Osteoblast (primary cell): ENCODE measurements around the gene KRTCAP2. TPM values are rescaled to one million over a fixed set of nuclear protein-coding genes. Genes with fewer than 3 reads are reported as not detected.
A peak's percentile ranks its signal among the peaks of the same experiment; 100 is the strongest.

Source experiments
- DNase-seq: peaks from one replicate; pipeline ENCODE4 v3.0.0; 2011; ENCODE audit warnings: low spot score, mixed read lengths; ENCODE audit not compliant: insufficient read length; ENCODE audit errors: missing footprints
- H2AFZ ChIP-seq: 2 replicates; pipeline ENCODE4 v1.6.0; 2011; ENCODE audit warnings: mild to moderate bottlenecking, low read length
- H3K27ac ChIP-seq: 2 replicates; pipeline ENCODE4 v1.5.1; 2011; ENCODE audit warnings: mild to moderate bottlenecking, low read depth, low read length, moderate library complexity
- H3K27me3 ChIP-seq: 2 replicates; pipeline ENCODE4 v1.6.0; 2012; ENCODE audit warnings: mild to moderate bottlenecking, control low read depth, inconsistent platforms, low read length, moderate library complexity; ENCODE audit not compliant: insufficient read depth
- H3K36me3 ChIP-seq: 2 replicates; pipeline ENCODE4 v1.5.1; 2011; ENCODE audit warnings: mild to moderate bottlenecking, low read length, control low read depth, moderate library complexity; ENCODE audit not compliant: insufficient read depth
- H3K4me1 ChIP-seq: 2 replicates; pipeline ENCODE4 v1.5.1; 2011; ENCODE audit warnings: mild to moderate bottlenecking, low read length, control low read depth, moderate library complexity; ENCODE audit not compliant: insufficient read depth
- H3K4me2 ChIP-seq: 2 replicates; pipeline ENCODE4 v1.6.0; 2011; ENCODE audit warnings: mild to moderate bottlenecking, low read length; ENCODE audit not compliant: insufficient read depth
- H3K4me3 ChIP-seq: fragments of 200-600 bp; sonication (generic); 3 replicates; pipeline ENCODE4 v1.5.1; 2012; ENCODE audit warnings: mild to moderate bottlenecking, low read length, inconsistent platforms; ENCODE audit not compliant: insufficient read depth
- H3K79me2 ChIP-seq: 2 replicates; pipeline ENCODE4 v1.6.0; 2012; ENCODE audit warnings: mild to moderate bottlenecking, low read length, control low read depth, inconsistent platforms; ENCODE audit not compliant: insufficient read depth
- H3K9me3 ChIP-seq: 2 replicates; pipeline ENCODE4 v1.5.1; 2011; ENCODE audit warnings: low read depth, low read length, control low read depth
- H4K20me1 ChIP-seq: 2 replicates; pipeline ENCODE4 v1.6.0; 2012; ENCODE audit warnings: mild to moderate bottlenecking, low read length, control low read depth; ENCODE audit not compliant: insufficient read depth
- CTCF ChIP-seq: IDR thresholded peaks from 2 replicates; pipeline ENCODE4 v1.5.1; 2011; ENCODE audit warnings: mild to moderate bottlenecking, low read depth, low read length, moderate library complexity; ENCODE audit errors: extremely low read depth
- total RNA-seq: library from RNA; depleted of rRNA; stranded (reverse); fragments of >200 nt; gene quantifications from 2 replicates; pipeline ENCODE4 v1.2.3, GENCODE V29; 2012

The KRTCAP2 gene
- total RNA-seq, 1 donor, result 117 TPM

GRCh38 chr1:155177192-155177917 lies 4.3 kb upstream of the KRTCAP2 start:
- H4K20me1 ChIP-seq, result no peaks in the 10 kb centered on the region
- H3K79me2 ChIP-seq, result peaks cover 7% of the 10 kb centered on the region
- H3K27ac ChIP-seq, result no peak overlapping the region
- no peak overlapping the region for H3K4me2 ChIP-seq
- no peaks in the 10 kb centered on the region for H3K27me3 ChIP-seq
- TF ChIP-seq CTCF, result no peak
- DNase-seq, result peak; percentile 38
- peaks cover 11% of the 10 kb centered on the region for H3K4me1 ChIP-seq
- no peaks in the 10 kb centered on the region for H3K9me3 ChIP-seq
- no peak overlapping the region for H2AFZ ChIP-seq
- no peak overlapping the region for H3K4me3 ChIP-seq
- no peaks in the 10 kb centered on the region for H3K36me3 ChIP-seq

- Histone ChIP-seq H3K27me3 (no peaks in the 10 kb centered on the region), H3K79me2 (peaks cover 15% of the 10 kb centered on the region), H3K27ac (no peak overlapping the region), H3K36me3 (no peaks in the 10 kb centered on the region), H3K4me1 (peaks cover 17% of the 10 kb centered on the region), H4K20me1 (no peaks in the 10 kb centered on the region), H3K4me2 (no peak overlapping the region), H3K4me3 (no peak overlapping the region), H2AFZ (no peak overlapping the region), H3K9me3 (no peaks in the 10 kb centered on the region)
- peak; percentile 97 for TF ChIP-seq CTCF
- DNase-seq, result peak; percentile 100
Measured at GRCh38 chr1:155176544-155177071, 3.5 kb upstream of the KRTCAP2 start.

- Histone ChIP-seq H3K27me3 (no peaks in the 10 kb centered on the region), H3K9me3 (no peaks in the 10 kb centered on the region), H4K20me1 (peaks cover under 1% of the 10 kb centered on the region), H3K4me2 (no peak overlapping the region), H3K36me3 (peaks cover 1% of the 10 kb centered on the region), H3K4me1 (peaks cover 17% of the 10 kb centered on the region), H3K4me3 (no peak overlapping the region), H2AFZ (no peak overlapping the region), H3K79me2 (peaks cover 19% of the 10 kb centered on the region), H3K27ac (no peak overlapping the region)
- DNase-seq, result peak; percentile 73
- TF ChIP-seq CTCF, result no peak
Measured at GRCh38 chr1:155175927-155176371, 2.8 kb upstream of the KRTCAP2 start.

GRCh38 chr1:155175281-155175926 lies 2.3 kb upstream of the KRTCAP2 start:
- Histone ChIP-seq H2AFZ (no peak overlapping the region), H3K27ac (no peak overlapping the region), H3K27me3 (no peaks in the 10 kb centered on the region), H3K36me3 (peaks cover 7% of the 10 kb centered on the region), H3K4me3 (no peak overlapping the region), H3K79me2 (peaks cover 22% of the 10 kb centered on the region), H4K20me1 (peaks cover 4% of the 10 kb centered on the region), H3K9me3 (no peaks in the 10 kb centered on the region), H3K4me1 (peaks cover 17% of the 10 kb centered on the region), H3K4me2 (no peak overlapping the region)
- no peak for TF ChIP-seq CTCF
- DNase-seq, result peak; percentile 58
